ENCODE data around the gene OSBPL7.

The OSBPL7 gene

DNA sequence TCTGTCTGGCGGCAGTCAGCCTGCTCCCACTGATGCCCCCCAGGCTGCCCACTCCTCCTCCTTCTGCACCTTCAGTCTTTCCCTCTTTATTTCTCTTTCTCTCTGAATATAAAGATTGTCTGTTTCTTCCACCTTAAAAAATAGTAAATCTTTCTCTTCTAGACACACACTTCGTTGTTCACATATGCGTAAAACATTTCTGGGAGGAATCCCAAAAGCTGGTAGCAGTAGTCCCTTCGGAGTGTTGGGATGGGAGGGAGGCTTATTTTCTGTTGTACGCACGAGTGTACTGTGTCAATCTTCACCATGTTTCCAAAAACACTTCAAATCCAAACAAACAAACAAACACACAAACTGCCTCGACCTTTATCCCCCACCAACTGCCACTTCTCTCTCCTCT lies 9.9 kb downstream of the OSBPL7 start:
- DNase-seq (ENCODE audit: low read depth) = no peak
- TF ChIP-seq, protein P1, sequence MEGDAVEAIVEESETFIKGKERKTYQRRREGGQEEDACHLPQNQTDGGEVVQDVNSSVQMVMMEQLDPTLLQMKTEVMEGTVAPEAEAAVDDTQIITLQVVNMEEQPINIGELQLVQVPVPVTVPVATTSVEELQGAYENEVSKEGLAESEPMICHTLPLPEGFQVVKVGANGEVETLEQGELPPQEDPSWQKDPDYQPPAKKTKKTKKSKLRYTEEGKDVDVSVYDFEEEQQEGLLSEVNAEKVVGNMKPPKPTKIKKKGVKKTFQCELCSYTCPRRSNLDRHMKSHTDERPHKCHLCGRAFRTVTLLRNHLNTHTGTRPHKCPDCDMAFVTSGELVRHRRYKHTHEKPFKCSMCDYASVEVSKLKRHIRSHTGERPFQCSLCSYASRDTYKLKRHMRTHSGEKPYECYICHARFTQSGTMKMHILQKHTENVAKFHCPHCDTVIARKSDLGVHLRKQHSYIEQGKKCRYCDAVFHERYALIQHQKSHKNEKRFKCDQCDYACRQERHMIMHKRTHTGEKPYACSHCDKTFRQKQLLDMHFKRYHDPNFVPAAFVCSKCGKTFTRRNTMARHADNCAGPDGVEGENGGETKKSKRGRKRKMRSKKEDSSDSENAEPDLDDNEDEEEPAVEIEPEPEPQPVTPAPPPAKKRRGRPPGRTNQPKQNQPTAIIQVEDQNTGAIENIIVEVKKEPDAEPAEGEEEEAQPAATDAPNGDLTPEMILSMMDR (IDR thresholded peaks at IDR 0.05; ENCODE audit: low read depth, low read length, missing control alignments) = no peak
- no peak overlapping the region for H3K4me3 ChIP-seq (ENCODE audit: low read depth, low read length)

DNA sequence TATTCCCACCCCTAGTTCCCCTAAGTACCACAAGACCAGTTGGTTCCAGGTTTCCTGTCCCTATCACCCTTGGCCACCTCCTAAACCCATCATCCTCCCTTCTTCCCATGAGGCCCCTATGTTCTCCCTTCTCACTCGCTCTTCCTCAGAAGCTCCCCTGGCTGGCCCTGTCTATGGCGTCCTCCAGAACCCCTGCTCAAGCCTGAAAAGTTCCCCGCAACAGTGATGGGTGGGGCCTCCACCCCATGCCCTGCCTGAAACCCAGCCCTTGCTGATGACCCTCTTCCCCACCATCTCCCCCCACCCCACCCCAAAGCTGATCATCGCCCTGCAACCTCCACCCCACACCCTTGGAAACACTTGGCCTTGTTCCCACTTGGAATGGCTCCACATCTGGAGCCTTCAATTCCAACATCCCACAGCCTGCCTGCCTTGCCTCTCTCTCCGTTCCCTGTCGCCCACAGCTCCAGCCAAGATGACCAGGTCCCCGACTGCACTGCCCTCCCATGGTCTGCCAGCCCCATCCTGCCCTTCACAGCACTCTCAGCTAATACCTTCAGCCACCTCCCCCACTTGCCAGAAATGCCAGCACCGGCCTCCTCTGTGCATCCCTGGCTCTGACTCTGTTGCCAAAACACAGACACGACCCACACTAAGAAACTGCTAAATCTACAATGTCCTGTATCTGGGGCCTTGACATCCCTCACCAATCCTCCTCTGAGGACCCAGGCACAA lies 10.5 kb downstream of the OSBPL7 start:
- H3K4me3 ChIP-seq (ENCODE audit: low read depth, low read length) = no peak overlapping the region
- TF ChIP-seq, protein P1 (IDR thresholded peaks at IDR 0.05; ENCODE audit: low read depth, low read length, missing control alignments) = no peak
- DNase-seq (ENCODE audit: low read depth) = no peak

DNA sequence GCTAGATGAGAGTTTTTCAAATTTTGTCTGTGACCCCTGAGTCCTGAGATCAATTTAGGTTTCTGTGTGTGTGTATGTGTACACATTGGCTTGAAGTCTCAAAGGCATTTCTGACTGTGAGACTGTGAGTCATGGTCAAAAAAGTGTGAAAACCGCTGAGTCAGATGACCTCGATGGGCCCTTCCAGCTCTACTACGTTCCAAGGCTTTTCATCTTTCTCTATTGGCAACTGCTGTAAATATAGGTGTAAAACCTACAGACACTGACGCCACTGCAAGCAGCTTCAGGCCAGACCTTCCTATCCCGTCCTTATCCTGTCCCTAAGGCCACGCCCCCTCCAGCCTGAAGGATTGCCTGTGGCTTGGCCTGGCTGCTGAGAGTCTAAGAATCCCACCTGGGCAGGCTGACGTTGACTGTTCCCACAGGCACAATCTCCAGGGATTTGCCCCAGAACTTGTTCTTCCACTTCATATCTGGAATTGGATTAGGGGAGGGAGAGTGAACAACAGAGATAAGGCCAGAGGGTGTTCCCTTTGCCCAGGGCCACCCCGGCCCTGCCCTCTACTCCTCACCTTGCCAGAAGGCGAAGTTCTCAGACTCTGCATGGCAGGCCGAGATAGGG lies 11.3 kb downstream of the OSBPL7 start:
- no peak for DNase-seq (ENCODE audit: low read depth)
- no peak overlapping the region for H3K4me3 ChIP-seq (ENCODE audit: low read depth, low read length)
- TF ChIP-seq, protein P1 (IDR thresholded peaks at IDR 0.05; ENCODE audit: low read depth, low read length, missing control alignments) = no peak

DNA sequence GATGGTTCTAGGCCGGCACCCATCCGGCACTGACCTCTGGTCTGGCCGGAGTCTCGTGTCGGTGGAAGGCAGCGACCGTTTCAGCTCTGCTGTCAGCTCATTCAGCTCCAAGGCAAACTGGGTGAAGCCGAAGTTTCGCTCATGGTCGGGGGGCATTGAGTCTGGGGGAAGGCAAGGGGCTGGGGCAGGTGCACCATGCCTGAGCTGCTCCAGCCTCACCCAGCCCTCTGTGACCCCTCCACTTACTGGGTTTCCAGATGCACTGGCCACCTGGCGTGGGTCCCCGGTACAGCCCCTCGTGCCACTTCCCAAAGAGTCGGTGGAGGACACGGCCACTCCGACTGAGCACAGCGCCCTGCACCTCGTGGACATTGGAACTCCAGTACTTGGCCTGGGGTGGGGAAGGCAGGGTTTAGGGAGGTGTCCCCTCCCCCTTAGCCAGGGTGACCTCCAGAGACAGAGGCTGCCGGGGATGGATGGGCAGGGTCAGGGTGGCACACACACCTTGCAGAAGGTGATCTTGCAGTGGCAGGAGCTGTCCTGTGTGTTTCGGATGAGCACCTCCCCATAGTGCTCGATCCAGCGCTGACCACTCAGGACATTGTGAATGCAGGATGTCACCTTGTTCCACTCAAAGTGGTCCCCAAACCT lies 12.6 kb downstream of the OSBPL7 start:
- H3K4me3 ChIP-seq (ENCODE audit: low read depth, low read length) = no peak overlapping the region
- TF ChIP-seq, protein P1 (IDR thresholded peaks at IDR 0.05; ENCODE audit: low read depth, low read length, missing control alignments) = no peak
- DNase-seq (ENCODE audit: low read depth) = no peak

DNA sequence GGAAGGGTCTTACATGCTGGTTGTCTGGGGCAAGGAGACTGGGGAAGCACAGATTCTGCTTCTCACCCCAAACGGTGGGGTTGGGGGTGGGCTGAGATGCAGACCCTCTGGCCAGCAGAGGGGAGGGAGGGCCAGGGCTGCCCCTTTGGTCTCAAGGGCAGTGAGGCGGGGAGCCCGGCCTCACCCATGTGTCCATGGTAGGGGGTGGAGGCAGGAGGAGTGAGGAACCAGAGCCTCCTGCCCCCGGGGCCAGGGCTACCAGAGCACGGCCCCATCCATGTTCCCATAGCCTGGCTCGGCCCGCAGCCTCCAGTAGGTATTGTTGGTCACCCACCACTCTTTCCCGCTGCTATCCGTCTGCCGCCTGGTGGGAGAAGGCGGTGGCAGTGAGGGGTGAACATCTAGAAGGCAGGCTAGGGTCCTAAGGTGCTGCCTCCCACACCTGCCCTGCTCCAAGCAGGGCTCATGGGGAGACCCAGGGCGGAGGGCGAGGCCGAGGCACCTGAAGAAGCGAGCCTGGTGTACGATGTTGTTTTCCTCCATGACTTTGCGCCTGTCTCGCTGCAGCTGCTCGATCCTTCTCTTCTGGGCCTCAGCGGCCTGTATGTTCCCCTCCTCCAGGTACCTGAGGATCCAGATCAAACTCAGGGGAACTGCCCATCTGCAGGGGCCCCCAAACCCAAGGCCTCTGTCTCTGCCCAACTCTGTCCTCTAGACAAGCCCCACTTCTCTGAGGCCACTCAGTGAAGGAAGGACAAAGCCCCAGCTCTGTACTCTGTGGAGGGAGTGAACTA lies 13.4 kb downstream of the OSBPL7 start:
- TF ChIP-seq, protein P1 (IDR thresholded peaks at IDR 0.05; ENCODE audit: low read depth, low read length, missing control alignments) = no peak
- no peak for DNase-seq (ENCODE audit: low read depth)
- no peak overlapping the region for H3K4me3 ChIP-seq (ENCODE audit: low read depth, low read length)

DNA sequence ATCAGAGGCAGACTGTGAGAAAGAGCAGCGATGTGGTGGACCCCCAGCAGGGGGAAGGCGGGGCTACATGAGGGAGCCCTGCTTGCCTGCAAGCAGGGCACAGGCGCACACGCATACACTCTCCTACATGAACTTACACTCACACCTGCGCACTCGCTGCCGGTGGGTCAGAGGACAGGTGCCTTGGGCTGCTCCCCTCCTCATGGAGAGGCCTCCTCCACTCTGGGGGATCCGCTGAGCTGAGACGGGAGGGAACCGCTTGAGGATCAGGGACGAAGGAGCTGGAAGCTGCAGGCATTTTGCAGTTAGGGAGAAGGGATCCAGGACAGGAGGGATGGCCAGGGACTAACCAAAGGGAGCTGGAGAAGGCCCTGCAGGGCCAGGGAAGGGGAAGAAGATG lies 14.2 kb downstream of the OSBPL7 start:
- TF ChIP-seq, protein P1 (IDR thresholded peaks at IDR 0.05; ENCODE audit: low read depth, low read length, missing control alignments) = no peak

More for the DNA sequence above, 14.2 kb downstream of the OSBPL7 start:
- no peak for DNase-seq (ENCODE audit: low read depth)
- no peak overlapping the region for H3K4me3 ChIP-seq (ENCODE audit: low read depth, low read length)
